Measurements from ENCODE around the gene TNFRSF12A. TPM values are rescaled to one million over a fixed set of nuclear protein-coding genes. Genes with fewer than 3 reads are reported as not detected.

TNFRSF12A gene, protein sequence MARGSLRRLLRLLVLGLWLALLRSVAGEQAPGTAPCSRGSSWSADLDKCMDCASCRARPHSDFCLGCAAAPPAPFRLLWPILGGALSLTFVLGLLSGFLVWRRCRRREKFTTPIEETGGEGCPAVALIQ
- total RNA-seq (2014; rRNA removed; shearing (Covaris generic)): 34.3 and 41.2 TPM in 2 replicates
- 52.9 and 59.6 TPM in 2 replicates for polyA plus RNA-seq (2015; cell fraction: cytosol; rRNA removed)
- 15.2 and 17.5 TPM in 2 replicates for polyA plus RNA-seq (2015; cell fraction: nucleus; rRNA removed)

- DNase-seq (ENCODE audit: low read depth, low spot score): peak; percentile 69
- in situ Hi-C loops (cut with HindIII; ENCODE audit: low pct_unique_long_range_greater_than_20kb, low sequenced_read_pairs): no loop called here
These were observed at the start of gene TNFRSF12A for GRCh38 chr16:3020247-3020603. Gene TNFRSF12A, plus strand, starts transcription at chr16:3020368. Its CDS starts 30 bp downstream, at chr16:3020398.

- in situ Hi-C loops (cut with HindIII; ENCODE audit: low pct_unique_long_range_greater_than_20kb, low sequenced_read_pairs): no loop called here
- DNase-seq (ENCODE audit: low read depth, low spot score): no peak
These were observed 49.6 kb upstream of the TNFRSF12A start for GRCh38 chr16:2970563-2970962.

- in situ Hi-C loops (cut with HindIII; ENCODE audit: low pct_unique_long_range_greater_than_20kb, low sequenced_read_pairs): no loop called here
- DNase-seq (ENCODE audit: low read depth, low spot score): no peak
These were observed 48.8 kb upstream of the TNFRSF12A start for GRCh38 chr16:2971134-2971984.

DNA sequence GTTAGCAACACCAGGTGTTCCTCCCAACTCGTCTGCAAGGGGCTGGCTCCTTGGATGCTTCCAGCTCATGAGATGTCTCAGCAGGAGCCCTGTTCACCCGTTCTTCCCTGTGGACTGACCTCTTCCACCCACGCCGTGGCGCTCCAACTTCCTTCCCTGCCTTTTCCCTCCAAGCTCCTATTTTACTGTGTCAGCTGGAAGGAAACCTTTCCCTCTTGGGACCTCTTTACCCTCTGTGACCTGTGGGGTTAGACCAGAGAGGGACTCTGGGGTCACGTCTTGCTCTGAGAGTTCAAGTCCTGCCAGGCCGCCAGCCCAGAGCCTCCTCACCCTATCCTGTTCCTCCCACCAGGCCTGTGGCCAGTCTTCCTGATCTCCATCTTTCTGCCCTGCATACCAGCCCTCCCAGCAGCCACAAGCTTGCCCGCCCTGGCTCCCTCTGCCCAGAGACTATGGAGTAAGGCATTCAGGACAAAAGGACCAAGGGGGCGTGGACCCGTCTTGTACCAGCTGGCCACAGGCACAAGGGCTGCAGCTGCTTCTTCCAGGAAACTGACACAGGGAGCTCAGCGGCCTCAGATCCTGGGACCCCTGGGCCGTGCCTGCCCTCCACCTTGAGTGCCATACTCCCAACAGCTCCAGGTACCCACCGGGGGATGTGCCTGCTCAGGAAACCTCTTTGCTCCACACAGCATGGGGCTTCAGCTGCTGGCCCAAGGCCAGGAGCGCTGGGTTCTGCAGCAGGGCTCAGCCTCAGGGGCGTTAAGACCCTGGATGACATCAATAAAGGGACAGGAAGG lies 48.0 kb upstream of the TNFRSF12A start:
- in situ Hi-C loops (cut with HindIII; ENCODE audit: low pct_unique_long_range_greater_than_20kb, low sequenced_read_pairs): no loop called here
- DNase-seq (ENCODE audit: low read depth, low spot score): no peak

GRCh38 chr16:2973093-2973492 lies 47.1 kb upstream of the TNFRSF12A start:
- DNase-seq (ENCODE audit: low read depth, low spot score): no peak
- in situ Hi-C loops (cut with HindIII; ENCODE audit: low pct_unique_long_range_greater_than_20kb, low sequenced_read_pairs): no loop called here

DNA sequence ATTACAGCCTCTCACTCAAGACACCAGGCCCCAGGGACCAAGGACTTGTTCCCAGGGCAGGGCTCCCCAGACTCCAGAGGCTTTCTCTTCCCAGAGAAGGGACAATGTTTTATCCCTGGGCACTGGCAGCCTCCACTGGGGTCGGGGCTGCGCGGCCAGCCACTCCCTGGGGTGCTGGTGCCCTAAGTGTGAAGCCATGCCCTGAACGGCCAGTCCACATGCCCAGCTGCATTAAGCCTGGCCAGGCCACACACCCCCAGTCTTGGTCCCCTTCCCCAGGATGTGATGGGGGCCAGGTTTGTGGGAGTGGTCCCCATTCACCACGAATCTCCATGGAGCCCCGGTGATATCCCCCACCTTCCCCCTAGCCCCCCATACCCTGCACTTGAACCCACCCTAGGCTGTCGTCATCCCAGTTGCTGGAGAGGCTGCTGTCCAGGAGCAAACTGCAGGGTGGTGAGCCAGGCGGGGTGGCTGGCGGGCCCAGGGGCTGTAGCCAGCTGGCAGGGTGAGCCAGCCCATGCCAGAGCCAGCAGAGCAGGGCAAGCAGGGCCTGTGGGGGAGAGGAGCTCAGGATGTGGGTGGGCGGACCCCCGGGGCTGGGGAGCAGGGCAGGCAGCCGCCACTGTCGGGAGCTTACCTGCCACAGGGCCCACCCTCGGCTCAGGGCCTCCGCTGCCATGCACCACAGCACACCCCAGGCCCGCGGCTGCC lies 46.4 kb upstream of the TNFRSF12A start:
- no peak for DNase-seq (ENCODE audit: low read depth, low spot score)
- in situ Hi-C loops (cut with HindIII; ENCODE audit: low pct_unique_long_range_greater_than_20kb, low sequenced_read_pairs): no loop called here

DNA sequence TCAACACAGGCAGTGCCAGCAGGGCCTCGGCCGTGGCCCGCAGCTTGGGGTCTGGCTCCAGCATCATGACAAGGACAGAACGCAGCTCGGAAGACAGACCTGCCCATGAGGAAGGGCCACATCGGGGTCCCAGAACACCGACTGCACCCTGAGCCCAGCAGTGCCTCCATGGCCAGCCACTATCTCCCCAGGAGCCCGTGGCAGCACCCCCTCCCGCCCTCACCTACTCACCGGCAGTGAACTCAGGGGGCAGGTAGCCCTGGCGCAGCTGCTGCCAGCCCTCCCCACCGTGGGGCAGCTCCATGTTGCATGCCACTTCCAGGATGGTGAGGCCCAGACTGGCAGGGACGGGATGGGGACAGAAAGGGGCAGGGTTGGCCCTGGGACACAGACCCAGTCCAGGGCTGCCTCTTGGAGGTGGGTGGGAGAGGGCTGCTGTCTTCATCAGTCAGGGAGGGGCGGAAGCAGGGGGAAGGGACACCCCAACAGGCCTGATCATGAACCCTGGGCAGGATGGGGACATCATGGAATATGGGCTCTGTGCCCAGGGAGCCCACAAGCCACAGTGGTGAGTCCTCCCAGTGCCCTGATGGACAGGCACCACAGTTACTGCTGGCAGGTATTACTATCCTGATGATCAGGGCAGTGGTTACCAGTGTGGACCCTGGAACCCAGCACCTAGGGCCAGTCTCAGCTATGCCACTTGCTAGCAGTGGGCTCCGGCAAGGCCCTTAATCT lies 45.7 kb upstream of the TNFRSF12A start:
- DNase-seq (ENCODE audit: low read depth, low spot score): no peak
- in situ Hi-C loops (cut with HindIII; ENCODE audit: low pct_unique_long_range_greater_than_20kb, low sequenced_read_pairs): no loop called here

- no peak for DNase-seq (ENCODE audit: low read depth, low spot score)
- in situ Hi-C loops (cut with HindIII; ENCODE audit: low pct_unique_long_range_greater_than_20kb, low sequenced_read_pairs): no loop called here
These were observed 44.9 kb upstream of the TNFRSF12A start for GRCh38 chr16:2975161-2975795.

DNA sequence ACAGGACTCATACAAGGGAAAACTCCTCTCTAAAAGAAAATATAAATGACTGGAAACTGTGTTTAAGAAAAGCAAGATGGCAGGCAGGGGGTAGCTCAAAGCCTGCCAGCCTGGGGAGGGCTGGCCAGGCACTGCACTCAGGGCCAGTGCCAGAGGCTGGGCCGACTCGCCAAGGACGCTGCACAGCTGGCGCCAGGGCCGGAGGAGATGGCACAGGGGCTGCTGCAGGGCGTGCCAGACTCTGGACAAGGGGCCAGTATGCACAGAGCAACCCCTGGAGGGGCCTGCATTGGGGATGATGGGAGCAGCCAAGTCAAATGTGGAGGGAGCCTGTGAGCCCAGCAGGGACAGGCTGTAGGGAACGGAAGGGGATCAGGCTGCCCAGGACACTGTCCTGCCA lies 44.0 kb upstream of the TNFRSF12A start:
- DNase-seq (ENCODE audit: low read depth, low spot score): no peak
- in situ Hi-C loops (cut with HindIII; ENCODE audit: low pct_unique_long_range_greater_than_20kb, low sequenced_read_pairs): no loop called here

DNA sequence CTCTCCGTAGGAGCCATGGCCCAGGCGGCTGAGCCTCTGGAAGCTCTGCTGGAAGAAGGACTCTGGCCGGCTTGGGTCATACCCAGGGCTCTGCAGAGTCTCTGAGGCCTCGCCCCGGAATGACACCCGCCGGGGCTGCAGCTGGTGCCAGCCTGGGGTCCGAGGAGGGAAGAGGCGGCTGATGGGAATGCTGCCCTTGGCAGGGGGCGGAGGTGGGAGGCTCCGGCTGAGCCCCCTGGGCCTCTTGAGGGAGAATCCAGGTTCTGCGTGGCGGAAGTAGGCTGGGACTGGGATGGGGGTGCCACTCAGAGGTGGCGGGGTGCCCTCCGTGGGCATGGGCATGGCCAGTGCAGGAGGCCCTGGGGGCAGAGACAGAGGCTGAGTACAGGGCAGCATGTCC lies 43.5 kb upstream of the TNFRSF12A start:
- in situ Hi-C loops (cut with HindIII; ENCODE audit: low pct_unique_long_range_greater_than_20kb, low sequenced_read_pairs): no loop called here
- DNase-seq (ENCODE audit: low read depth, low spot score): no peak

- in situ Hi-C loops (cut with HindIII; ENCODE audit: low pct_unique_long_range_greater_than_20kb, low sequenced_read_pairs): no loop called here
- DNase-seq (ENCODE audit: low read depth, low spot score): no peak
These were observed 42.7 kb upstream of the TNFRSF12A start for GRCh38 chr16:2977440-2977839.

DNA sequence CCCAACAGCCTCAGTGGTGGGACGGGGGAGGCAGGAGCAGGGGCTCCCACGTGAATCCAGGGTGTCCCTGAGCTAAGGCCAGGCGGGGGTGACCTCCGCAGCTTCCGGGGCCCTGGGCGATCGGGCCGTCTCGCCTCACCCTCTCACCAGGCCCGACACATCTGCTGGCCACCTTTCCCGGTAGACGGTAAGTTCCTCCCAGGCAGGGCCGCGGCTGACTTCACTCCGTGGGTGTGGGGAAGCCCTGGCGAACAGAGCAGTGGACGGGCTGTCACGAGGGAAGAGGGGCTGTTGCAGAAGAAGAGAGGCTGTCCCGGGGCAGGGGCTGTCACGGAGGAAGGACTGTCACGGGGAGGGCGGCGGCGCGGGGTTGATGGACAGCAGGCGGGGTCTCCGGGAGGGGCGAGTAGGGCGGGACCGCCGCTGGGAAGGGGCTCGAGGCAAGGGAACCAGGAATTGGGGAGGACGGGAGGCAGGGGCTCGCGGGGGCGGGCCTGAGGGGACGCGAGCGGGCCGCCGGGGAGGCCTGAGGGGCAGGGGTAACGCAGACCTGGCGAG lies 40.4 kb upstream of the TNFRSF12A start:
- no peak for DNase-seq (ENCODE audit: low read depth, low spot score)
- in situ Hi-C loops (cut with HindIII; ENCODE audit: low pct_unique_long_range_greater_than_20kb, low sequenced_read_pairs): no loop called here

DNA sequence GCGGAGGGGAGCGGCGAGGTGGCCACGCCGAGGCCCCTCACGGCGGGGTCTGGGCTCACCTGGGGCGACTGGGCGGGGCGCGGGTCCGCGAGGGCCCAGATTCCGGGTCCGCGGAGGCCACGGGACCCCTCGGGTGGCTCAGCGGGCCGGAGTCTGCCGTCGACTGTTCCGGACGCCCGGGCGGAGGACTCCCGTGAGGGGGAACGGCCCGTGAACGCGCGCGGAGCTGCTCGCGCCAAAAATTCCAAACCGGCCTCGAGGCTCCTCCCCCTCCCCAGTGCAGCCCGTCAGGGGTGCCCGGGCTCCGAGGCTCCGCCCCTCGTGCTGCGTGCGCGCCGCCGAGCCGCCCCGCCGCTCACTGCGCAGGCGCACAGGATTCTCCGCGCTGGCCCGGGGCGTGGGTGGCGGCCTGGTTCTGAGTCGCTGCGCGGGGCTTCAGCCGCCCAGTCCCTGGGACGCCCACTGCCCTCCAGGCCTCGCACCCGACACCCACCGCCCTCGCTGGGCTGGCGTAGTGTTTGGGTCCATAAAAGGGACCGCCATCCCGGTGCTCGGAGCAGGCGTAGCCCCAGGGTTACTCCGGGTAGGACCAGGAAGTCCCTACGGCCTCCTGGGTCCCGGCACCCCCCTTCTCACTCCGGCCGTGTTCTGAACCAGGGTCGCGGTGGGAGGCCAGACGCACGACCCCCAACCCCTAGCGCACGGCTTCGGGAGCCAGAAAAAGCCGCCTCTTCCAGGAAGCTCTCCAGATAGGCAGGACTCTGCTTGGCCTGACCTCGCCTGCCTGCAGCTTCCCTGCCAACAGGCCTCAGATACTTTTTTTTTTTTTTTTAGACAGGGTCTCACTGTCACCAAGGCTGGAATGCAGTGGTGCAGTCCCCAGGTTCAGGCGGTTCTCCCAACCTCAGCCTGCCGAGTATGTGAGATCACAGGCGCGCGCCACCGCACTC lies 39.7 kb upstream of the TNFRSF12A start, which contains the start of gene PKMYT1:
TSS of gene PKMYT1 (minus strand) at position 220 of the 950 bp plus-strand sequence. CDS start 789 bp downstream, outside the sequence.
- in situ Hi-C loops (cut with HindIII; ENCODE audit: low pct_unique_long_range_greater_than_20kb, low sequenced_read_pairs): no loop called here
- DNase-seq (ENCODE audit: low read depth, low spot score): peak; percentile 83

DNA sequence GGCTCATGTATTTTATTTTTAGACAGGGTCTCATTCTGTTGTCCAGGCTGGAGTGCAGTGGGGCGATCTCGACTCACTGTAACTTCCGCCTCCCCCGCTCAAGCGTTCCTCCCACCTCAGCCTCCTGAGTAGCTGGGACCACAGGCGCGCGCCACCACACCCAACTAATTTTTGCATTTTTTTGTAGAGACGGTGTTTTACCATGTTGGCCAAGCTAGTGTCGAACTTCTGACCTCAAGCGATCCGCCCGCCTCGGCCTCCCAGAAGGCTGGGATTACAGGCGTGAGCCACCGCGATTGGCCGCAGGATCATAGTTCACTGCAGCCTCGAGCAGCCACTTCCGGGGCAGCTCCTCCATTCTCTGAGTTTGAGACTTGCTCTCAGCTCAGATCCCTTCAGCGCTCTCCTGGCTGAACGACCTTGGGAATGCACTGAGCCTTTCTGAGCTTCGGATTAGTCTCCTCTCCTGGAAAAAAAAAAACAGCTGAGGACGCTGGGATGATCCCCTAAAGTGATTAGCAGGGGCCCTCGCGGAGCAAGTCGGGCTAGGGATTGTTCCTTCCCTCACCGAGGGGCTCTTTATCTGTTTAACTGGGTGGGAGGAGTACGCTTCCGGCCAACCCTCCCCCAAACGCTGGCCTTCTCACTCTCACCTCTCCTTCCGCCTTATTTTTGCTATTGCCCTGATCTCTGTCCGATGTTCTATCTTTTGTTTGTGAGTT lies 38.8 kb upstream of the TNFRSF12A start:
- in situ Hi-C loops (cut with HindIII; ENCODE audit: low pct_unique_long_range_greater_than_20kb, low sequenced_read_pairs): no loop called here
- no peak for DNase-seq (ENCODE audit: low read depth, low spot score)

DNA sequence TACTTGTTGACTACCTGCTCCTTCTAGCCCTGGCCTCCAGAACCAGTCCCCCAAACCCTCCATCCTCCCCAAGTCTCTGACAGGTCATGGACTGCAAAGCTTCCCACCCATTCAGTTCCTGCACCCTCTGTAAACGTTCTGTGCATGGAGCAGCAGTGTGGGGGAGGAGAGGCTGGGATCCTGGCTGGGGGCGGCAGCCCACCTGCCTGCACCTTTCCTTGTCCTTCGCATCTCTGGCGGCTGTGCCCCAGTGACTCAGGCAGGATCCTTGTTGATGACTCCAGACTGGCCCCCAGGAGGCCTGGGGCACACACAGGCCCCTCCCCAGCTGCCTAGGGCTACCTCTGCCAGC lies 38.3 kb upstream of the TNFRSF12A start:
- no peak for DNase-seq (ENCODE audit: low read depth, low spot score)
- in situ Hi-C loops (cut with HindIII; ENCODE audit: low pct_unique_long_range_greater_than_20kb, low sequenced_read_pairs): no loop called here
